NK-92 (cell line): ENCODE data around the gene AGAP1.

Source experiments
- DNase-seq: peaks from one replicate; lab custom pipeline; 2025; ENCODE audit not compliant: unreplicated experiment; lab: John Stamatoyannopoulos, UW

The AGAP1 gene

DNA sequence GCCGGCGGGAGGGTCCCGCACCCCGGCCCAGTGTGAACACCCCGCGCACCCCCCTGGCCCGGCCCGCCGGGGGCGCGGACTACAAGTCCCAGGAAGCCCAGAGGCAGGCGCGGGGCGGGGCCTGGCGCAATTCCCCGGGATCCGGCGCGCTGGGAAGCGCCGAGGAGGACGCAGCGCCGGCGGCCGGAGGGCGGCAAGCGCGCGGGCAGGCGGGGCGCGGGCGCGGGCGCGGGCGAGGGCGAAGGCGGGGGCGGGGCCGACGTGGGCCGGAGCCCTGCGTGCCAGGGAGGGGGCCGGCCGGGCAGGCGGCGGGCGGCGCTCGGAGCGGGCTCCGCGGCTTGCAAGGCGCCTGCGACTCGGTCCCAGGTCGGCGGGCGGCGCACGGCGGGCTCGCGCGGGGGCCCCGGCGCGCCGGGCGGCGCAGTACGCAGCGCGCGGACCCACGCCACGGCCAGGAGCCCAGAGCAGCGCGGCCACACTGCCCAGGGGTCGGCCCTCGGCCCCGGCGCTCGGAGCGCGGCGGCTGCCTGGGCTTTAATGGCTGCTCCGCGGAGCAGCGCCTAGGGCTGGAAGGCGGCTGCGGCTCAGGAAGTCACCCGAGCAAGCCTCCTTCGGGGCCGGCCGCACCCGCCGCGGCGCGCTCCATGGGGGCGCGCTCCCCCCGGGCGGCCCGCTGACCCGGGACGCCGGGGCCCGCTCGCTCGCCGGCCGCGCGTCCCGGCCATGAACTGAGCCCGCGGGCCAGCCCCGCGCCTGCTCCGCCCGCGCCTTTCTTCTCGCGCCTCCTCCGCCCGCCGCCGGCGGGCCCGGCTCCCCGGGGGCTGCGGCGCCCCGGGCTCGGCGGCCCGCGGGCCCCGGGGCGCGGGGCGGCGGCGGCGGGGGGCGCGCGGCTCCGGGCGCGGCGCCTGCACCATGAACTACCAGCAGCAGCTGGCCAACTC lies at the start of gene AGAP1:
AGAP1 (plus strand) TSS at position 269 of the 941 bp plus-strand sequence.
- DNase-seq = no peak

DNA sequence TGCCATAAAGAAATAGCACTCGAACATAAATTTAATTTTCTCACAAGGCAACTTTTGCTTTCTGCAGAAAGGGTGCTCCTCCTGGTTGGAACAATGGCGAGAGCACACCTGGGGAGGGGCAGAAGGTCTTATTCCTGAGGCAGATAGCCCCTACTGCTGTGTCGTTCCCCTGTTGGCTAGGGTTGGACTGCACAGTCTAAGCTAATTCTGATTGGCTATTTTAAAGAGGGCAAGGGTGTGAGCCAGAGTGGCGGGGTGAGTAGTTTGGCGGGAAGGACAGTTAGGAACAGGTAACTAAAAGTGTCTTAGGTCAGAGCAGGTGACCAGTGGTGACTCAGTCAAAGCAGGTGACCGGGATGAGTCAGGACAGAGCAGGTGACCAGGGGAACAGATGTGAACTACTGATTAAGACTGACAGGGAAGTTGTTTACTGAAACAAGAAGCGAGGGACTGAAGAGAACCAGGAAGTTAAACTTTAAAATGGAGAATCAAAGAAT lies 49.7 kb upstream of the AGAP1 start:
- DNase-seq = no peak

DNA sequence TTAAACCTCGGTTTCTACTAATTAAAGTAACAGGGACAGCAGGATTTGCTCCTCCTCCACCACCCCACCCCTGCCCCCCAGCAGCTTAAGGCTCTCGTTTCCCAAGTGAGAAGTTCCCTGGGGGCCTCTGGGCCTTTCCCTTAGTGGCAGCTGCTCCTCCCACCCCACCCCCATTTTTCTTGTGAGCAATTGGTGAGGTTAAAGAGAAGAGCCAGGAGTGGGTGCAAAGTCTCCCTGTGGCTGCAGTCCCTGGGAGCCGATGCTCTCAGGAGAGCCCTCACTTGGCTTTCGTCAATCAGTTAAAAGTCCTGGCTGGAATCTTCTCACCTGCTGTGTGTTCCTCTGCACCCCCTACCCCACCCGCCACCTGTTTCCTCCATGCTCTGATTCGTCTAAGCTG lies 48.7 kb upstream of the AGAP1 start:
- no peak for DNase-seq

DNA sequence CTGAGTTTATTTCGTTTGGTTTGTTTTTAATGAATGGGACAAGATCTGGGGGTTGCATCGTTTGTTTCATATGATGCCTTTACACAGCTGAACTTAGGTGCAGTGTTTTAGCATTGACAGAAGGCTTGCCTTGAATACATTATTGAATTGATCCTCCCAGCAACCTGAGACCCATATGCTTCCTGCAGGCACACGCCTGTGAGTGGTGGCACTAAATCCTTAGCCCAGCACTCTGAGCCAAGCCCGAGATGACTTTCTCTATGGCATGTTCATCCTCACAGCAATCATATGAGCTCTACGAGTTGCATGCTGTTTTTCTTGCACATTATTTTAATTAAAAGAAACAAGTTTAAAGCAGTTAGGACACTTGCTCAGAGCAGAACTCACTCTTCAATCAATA lies 47.8 kb upstream of the AGAP1 start:
- DNase-seq = no peak

DNA sequence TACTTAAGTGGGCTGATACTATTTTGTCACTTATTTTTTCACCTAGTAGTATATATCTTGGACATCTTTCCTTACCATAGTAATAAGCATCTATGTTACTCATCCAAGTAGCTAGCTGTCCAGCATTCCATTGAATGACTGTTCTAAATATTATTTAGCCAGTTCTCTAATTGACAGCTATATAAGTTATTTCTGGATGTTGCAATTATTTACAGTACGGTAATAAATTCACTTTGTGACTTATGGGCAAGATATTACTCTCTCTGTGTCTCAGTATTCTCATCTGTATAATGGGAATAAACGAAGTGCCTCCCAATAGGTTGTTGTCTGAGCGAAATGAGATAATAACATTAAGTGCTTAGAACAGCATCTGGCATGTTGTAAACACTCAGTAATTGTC lies 46.6 kb upstream of the AGAP1 start:
- DNase-seq = no peak

DNA sequence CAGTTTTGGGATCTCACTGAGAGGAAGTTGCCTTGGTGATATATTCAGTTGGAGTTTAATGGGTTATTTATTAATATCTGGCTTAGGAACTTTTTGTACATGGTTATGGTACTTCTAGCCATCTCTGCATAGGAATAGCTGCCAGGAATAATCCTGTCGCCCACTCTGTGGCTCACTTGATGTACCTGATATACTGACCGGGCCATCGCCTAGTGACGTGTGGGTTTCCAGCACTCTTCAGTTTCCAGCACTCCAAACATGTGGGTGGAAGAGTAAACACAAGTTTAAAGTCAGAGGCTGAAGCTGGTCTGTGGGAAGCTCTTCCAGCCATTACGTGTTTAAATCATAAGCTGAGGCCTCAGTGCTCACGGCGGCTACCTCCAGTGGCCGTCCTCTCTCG lies 44.3 kb upstream of the AGAP1 start:
- DNase-seq = no peak

DNA sequence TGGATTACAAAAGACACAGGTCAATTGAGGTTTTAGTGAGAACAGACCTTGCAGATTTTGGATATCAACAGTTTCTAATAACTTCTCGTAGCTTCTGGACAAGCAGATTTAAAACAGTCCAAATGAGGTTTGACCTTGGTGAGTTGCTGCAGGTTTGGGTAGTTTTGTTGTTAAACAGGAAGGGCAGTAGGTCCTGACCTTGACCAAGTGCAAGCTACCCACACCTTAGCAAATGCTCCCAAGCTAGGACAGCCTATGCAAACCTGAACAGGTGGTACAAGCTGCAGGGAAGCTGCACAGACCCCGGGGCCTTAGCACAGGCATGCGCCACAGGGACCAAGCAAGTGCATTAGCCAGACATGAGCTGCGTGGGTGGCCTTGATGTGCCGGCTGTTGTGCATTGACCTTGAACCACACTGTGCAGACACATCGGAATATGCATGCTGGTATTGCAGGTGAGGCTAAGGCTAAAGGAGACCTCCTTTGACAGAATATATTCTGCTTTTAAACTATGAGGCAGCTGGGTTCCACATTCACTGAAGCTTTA lies 40.2 kb upstream of the AGAP1 start:
- DNase-seq = no peak

DNA sequence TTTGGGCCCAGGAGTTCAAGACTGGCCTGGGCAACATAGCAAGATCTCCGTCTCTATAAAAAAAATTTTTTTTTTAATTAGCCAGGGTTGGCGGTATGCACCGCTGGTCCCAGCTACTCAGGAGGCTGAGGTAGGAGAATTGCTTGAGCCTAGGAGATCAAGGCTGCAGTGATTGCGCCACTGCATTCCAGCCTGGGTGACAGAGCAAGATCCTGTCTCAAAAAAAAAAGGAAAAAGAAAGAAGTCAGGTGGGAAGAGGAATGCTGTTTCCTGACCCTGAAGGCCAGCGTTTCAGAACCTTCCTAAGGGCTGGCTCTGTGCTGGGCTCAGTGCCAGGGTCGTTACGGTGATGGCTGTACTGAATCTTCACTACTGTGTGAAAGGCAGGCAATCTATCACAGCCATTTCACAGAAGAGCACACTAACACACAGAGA lies 35.0 kb upstream of the AGAP1 start:
- DNase-seq = no peak

DNA sequence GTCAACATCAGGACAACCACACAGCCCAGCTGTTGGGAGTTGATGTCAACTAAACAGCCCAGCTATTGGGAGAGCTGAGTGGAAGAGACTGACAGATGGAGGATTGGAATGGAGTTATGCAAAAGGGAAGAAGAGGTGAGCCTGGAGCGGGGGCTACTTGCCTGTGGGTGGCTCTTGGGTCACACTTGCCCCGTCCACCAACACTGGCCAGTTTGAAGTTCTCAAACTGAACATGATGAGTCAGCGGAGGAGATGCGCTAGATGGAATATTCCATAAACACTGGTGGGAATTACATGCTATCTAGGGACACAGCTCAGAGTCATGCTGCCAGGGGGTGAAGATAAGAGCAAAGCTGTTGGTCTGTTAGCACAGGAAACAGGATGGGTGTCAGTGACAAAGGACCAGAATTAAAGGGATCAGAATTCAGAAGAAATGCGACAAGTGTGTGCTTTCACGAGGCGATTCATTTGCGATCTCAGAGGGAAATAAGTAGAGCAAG lies 33.2 kb upstream of the AGAP1 start:
- DNase-seq = no peak

DNA sequence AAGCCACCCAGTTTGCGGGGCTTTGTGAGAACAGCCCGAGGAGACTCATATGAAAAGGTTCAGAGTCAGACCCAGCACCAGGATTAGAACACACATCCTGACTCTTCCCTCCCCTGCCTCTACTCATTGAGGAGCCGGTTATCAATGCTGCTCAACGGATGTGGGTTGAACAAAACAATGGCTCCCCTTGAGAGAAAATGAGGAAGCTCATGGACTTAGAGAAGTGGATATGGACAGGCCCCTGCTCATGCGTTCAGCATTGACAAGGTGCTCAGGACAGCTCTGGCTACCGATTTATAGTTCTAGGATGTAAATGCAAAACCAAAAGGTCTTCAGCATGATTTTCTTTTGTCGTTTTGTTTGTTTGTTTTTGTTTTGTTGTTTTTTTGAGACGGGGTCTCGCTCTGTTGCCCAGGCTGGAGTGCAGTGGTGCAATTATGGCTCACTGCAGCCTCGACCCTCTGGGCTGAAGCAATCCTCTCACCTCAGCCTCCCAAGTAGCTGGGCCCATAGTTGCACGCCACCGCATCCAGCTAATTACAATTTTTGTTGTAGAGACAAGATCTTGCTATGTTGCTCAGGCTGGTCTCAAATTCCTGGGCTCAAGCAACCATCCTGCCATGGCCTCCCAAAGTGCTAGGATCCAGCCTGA lies 32.0 kb upstream of the AGAP1 start:
- no peak for DNase-seq

DNA sequence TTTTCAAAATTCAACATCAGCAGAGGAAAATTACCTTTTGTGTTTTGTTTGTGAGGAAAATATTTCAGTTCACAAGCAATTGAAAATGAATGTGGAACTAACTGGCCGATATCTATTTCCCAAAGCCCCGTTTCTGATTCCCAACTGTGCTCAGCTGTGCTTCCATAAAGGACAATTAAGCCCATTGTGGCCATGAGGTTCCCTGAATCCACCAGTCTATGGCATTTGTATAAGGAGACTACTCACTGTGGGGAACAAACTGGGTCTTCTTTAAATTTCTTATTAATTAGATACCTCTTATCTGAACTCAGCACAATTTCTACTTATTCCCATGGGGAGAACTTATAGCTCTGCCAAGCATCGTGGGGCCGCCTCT lies 31.4 kb upstream of the AGAP1 start:
- DNase-seq = no peak

DNA sequence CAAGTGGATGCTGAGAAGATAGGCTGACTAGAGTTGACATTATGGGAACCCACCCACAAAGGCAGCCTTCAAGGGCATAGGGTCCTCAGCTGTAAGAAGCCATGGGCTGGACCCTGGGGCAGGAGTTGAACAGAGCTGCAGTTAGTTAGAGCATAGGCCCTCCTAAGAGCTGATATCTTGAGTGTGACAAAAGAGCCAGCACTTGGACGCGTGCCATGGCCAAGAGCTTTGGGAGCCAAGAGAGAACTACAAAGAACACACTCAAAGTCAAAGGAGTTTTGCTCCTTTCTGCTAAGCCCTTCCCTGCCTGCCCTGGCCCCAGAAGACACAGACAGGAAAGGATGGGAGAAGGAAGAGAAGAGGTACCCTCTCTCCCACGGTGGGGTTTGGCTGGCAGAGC lies 29.9 kb upstream of the AGAP1 start:
- DNase-seq = no peak

DNA sequence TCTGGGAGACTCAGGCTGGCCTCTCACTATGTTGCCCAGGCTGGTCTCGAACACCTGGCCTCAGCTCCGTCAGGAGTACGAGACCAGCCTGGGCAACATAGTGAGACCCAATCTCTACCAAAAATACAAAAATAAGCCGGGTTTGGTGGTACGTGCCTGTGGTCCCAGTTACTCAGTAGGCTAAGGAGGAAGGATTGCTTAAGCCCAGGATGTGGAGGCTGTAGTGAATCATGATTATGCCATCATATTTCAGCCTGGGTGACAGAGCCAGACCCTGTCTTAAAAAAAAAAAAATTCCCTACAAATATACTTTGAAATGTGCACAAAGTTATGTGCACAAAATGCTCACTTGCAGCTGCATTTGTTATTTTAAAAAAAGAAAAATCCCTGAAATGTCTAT lies 26.3 kb upstream of the AGAP1 start:
- DNase-seq = no peak

DNA sequence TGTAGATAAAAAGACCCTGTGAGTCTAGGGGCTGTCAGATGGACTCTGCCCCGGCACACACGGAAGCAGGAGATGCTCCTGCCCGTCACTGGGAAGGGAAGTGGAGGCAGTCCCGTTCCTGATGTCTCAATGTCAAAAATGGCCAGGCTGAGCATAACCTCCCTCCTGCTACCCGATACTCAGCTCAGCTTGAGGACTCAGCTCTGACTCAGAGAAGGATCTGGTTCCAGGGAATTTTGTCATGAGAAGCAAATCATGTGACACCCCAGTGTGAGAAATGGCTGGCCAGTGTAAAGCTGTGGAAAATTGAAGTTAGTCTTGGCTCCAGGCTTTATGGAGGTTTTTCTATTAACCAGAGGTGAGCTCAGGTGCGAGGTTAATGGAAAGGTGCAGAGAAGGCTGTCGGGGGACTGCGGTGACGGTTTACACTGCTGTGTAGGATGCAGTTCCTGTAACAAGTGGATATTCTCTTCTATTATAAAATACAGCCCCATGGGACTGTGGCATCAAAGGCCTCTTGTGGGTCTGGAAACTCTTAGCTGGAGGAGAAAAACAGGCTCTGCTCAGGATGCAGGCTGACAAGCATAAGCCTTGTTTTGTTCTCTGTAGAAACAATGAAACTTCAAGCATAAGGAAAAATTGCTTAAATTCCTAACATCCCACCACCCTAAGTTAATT lies 24.7 kb upstream of the AGAP1 start:
- DNase-seq = no peak

DNA sequence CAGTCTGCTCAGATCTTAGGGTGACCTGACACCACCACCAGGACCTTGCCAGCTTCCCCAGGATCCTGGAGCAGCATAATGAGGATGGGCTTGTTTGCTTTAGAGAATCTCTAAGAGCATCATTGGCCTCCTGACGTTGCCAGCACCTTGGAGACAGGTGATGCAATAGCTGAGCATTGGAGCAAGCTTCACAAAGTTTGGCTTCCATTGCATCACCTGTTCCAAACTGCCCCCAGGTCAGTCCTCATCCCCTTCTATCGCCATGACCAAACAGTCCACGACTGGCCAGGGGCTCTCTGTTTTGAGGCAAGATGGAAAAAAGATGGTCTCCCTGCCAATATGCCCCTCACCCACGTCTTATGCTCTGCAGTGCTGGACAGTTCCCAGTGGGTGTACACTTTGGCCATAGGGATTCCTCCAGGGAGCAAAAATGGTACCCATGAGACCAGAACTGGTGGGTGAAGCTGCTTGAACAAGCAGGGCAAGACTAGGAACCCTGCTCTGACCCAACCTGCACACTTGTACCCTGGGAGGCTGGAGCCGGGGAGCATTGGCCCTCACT lies 22.6 kb upstream of the AGAP1 start:
- no peak for DNase-seq

DNA sequence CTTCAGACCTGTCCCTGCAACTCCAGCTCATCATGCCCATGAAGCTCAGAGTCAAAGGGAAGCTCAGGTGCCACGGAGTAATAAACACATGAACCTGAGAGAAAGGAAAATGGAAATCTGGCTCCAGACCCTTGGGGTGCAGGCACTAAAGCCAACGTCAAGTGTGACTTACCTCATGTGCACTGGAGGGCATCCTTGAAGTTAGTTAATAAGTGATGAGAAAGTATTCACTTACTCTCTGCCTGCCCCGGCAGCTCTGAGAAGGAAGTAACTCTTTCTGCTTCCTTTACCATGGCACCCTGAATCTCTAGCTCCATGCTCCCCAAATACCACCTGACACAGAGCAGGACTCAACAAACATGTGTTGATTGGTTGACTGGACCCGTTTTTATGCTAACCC lies 21.4 kb upstream of the AGAP1 start:
- DNase-seq = no peak

DNA sequence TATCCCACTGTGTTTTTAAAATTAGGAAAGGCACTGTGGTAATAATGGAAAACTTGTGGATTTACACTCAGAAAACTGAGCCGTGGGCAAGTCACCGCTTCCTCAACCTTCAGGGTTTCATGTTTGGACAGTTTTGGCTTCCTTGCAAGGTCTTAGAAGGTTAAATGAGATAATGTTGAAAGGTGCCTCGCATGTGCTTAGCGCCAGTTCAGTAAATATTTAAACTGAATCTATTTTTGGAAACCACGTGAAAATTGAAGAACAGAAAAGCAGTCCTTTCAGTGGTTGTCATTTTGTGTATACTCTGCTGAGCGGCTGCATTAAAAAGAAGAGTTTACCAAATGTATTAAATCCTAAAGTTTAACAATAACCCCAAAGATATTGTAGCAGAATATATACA lies 15.2 kb upstream of the AGAP1 start:
- DNase-seq = no peak

DNA sequence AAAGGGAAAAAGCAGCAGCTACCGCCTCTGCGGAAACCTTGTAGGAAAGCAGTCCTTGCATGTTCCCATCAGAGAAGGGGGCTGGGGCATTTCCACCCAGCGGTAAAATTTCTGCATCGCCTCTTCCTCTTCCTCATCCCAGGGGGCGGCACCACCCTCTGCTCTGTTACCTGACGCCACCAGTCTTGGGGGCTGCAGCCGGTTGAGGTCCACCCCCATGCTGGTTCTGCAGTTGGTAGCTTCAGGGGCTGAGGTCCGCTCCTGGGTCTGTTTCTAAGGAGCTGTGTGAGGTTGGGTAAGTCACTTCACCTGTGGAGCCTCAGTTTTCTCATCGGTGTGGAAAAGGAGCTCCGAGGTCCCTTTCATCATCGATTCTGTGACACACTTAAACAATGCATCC lies 14.2 kb upstream of the AGAP1 start:
- no peak for DNase-seq

DNA sequence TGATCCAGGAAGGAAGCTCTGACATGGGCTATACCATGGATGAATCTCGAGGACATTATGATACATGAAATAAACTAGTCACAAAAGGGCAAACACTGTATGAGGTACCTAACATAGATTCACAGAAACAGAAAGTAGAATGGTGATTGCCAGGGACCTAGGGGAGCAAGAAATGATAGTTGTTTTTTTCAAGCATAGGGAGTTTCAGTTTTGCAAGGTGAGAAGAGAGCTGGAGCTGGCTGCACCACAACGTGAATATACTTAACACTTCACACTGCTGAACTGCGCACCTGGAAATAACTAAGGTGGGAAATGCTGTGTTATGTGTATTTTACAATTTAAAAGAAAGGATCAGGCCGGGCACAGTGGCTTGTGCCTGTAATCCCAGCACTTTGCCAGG lies 13.2 kb upstream of the AGAP1 start:
- DNase-seq = no peak

DNA sequence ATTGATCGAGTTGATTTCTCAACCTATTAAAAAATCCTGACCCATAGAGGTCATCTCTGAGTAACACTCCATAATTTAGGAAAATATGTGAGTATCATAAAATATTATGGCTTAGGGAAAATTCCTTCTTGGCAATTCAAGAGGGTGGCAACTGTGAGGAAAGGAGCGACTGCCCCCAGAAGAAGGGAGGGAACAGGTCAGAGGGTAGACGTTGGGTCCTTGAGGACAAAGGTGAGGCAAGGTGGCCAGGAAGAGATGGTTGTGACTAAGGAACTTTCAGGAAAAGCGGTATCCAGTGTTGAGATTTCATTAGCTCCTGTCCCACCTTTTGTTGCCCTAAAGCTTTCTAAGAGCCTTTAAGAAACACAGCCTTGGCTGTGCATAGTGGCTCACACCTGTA lies 10.5 kb upstream of the AGAP1 start:
- DNase-seq = no peak

DNA sequence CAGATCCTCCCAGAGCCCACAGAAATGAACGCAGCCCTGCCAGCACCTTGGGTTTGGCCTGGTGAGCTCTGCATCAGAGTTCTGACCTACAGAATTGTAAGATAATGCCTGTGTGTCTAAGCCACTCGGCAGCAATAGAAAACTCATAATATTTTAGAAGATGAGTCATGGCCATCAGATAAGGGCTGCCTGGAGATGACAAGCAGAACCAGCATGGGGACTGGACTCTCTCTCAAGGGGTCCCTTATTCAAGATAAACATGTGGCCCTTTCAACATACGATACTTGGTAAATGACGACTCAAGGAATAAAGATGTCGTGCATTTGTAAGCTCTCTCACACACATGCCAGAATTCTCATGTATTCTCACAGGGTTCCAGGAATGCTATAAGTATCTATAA lies 8.5 kb upstream of the AGAP1 start:
- no peak for DNase-seq
